Upper lobe of left lung (tissue), 6 donors: ENCODE results near the gene TIGD3. TPM values are rescaled to one million over a fixed set of nuclear protein-coding genes. Genes with fewer than 3 reads are reported as not detected.

Experiments
- ATAC-seq, 2 donors: fragments of 200-7000 bp; cut with Tn5 transposase; one replicate each; pipeline ENCODE4 v1.9.1; 2022; ENCODE audit warnings: mild to moderate bottlenecking in 2 of 2, moderate library complexity in 2 of 2; ENCODE audit not compliant: low FRiP score in 2 of 2
- DNase-seq, 2 donors: peaks; one replicate each; pipeline ENCODE4 v3.0.0-alpha.2; 2019 to 2020
- H3K27ac ChIP-seq, 4 donors: fragments of 200-600 bp; sonication (generic); one replicate each; pipeline ENCODE4 v1.5.1; 2016 to 2019
- H3K27me3 ChIP-seq, 4 donors: fragments of 200-600 bp; sonication (generic); one replicate each; pipeline ENCODE4 v1.5.1; 2017 to 2019
- H3K36me3 ChIP-seq, 4 donors: fragments of 200-600 bp; sonication (generic); one replicate each; pipeline ENCODE4 v1.5.1; 2016 to 2019
- H3K4me1 ChIP-seq, 4 donors: fragments of 200-600 bp; sonication (generic); one replicate each; pipeline ENCODE4 v1.5.1; 2018 to 2019
- H3K4me3 ChIP-seq, 4 donors: fragments of 200-600 bp; sonication (generic); one replicate each; pipeline ENCODE4 v1.5.1; 2017 to 2019; ENCODE audit warnings: mild to moderate bottlenecking in 2 of 4, moderate library complexity in 1 of 4
- H3K9me3 ChIP-seq, 4 donors: fragments of 200-600 bp; sonication (generic); one replicate each; pipeline ENCODE4 v1.5.1; 2018 to 2019
- EP300 ChIP-seq, 4 donors: sonication (generic); formaldehyde crosslinking; IDR thresholded peaks; one replicate each; pipeline ENCODE4 v1.5.1; 2017; ENCODE audit warnings: antibody characterized with exemption in 4 of 4, control low read depth in 2 of 4
- POLR2A ChIP-seq, 4 donors: fragments of 450-650 bp; IDR thresholded peaks; one replicate each; pipeline ENCODE4 v1.5.1; 2016 to 2017; ENCODE audit warnings: antibody characterized with exemption in 4 of 4, mild to moderate bottlenecking in 2 of 4
- POLR2AphosphoS5 ChIP-seq, 2 donors: sonication (generic); formaldehyde crosslinking; IDR thresholded peaks; one replicate each; pipeline ENCODE4 v1.5.1; 2017; ENCODE audit warnings: antibody characterized with exemption in 2 of 2
- WGBS, 2 donors: methylation state at CpG; one replicate each; pipeline ENCODE4 v1.1.5; 2017 to 2018; 5-methylcytosine and 5-hydroxymethylcytosine counted together
- total RNA-seq, 6 donors: library from RNA; depleted of rRNA in 4 of 6; stranded (reverse); fragments of >200 nt in 4 of 6; gene quantifications; one replicate each; pipeline versions ENCODE4 v1.1.0 to v1.2.1, GENCODE V29; 2016 to 2021
- TF ChIP-seq, protein P1 (sequence below), 6 experiments: fragments of 450-650 bp in 4 of 6; fragments of 200-600 bp in 2 of 6; sonication (generic) in 2 of 6; IDR thresholded peaks; one replicate each; pipeline ENCODE4 v1.5.1; 2016 to 2019; ENCODE audit warnings: antibody characterized with exemption in 6 of 6
- donor health status: DM: no; HTN: no; CAD: no; lungs with moderate emphysema.
- donor health status: DM: no; HTN: yes; CAD: no; lungs with severe emphysema.

TIGD3 gene
- total RNA-seq, 6 donors from 2014 or later, result 0.15 to 0.51 (median 0.35) TPM; not detected in 2

- no peaks in the 10 kb centered on the region for H3K27me3 ChIP-seq
- H3K4me3 ChIP-seq, result no peak overlapping the region
- 95 to 100% methylated on average over 2 to 13 of the region's 14 CpGs for WGBS, 2 donors
- H3K4me1 ChIP-seq, result peaks cover 34 to 66% (median 36%) of the 10 kb centered on the region in 4 donors
- ATAC-seq (no peak), DNase-seq (peak in 1 of 2 donors; percentile 71)
- TF ChIP-seq, protein P1, sequence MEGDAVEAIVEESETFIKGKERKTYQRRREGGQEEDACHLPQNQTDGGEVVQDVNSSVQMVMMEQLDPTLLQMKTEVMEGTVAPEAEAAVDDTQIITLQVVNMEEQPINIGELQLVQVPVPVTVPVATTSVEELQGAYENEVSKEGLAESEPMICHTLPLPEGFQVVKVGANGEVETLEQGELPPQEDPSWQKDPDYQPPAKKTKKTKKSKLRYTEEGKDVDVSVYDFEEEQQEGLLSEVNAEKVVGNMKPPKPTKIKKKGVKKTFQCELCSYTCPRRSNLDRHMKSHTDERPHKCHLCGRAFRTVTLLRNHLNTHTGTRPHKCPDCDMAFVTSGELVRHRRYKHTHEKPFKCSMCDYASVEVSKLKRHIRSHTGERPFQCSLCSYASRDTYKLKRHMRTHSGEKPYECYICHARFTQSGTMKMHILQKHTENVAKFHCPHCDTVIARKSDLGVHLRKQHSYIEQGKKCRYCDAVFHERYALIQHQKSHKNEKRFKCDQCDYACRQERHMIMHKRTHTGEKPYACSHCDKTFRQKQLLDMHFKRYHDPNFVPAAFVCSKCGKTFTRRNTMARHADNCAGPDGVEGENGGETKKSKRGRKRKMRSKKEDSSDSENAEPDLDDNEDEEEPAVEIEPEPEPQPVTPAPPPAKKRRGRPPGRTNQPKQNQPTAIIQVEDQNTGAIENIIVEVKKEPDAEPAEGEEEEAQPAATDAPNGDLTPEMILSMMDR (IDR thresholded peaks at IDR 0.05), result no peak
- TF ChIP-seq POLR2AphosphoS5 (IDR thresholded peaks at IDR 0.05), result no peak
- TF ChIP-seq POLR2A (IDR thresholded peaks at IDR 0.05), result no peak
- no peak for TF ChIP-seq EP300 (IDR thresholded peaks at IDR 0.05)
- no peaks in the 10 kb centered on the region for H3K9me3 ChIP-seq
- H3K27ac ChIP-seq, result peak overlapping the region in 2 of 4 donors; percentile 49 to 98
- H3K36me3 ChIP-seq, result no peaks in the 10 kb centered on the region
These were observed 24.5 kb downstream of the TIGD3 start for GRCh38 chr11:65378928-65379638.

- no peaks in the 10 kb centered on the region for H3K36me3 ChIP-seq
- no peak for TF ChIP-seq POLR2A (IDR thresholded peaks at IDR 0.05)
- TF ChIP-seq POLR2AphosphoS5 (IDR thresholded peaks at IDR 0.05), result no peak
- TF ChIP-seq, protein P1 (IDR thresholded peaks at IDR 0.05), result no peak
- no peak for TF ChIP-seq EP300 (IDR thresholded peaks at IDR 0.05)
- no peaks in the 10 kb centered on the region for H3K27me3 ChIP-seq
- H3K9me3 ChIP-seq, result no peaks in the 10 kb centered on the region
- no peak for DNase-seq
- ATAC-seq, result no peak
- peaks cover 42 to 74% (median 44%) of the 10 kb centered on the region in 4 donors for H3K4me1 ChIP-seq
- 89 to 91% methylated on average over 8 to 13 of the region's 13 CpGs for WGBS, 2 donors
- H3K4me3 ChIP-seq, result no peak overlapping the region
- peak overlapping the region; percentile 93 to 99 (median 98) for H3K27ac ChIP-seq
These were observed 25.3 kb downstream of the TIGD3 start for GRCh38 chr11:65379698-65380459.

GRCh38 chr11:65380460-65381119 lies 26.0 kb downstream of the TIGD3 start:
- Histone ChIP-seq H3K27me3 (no peaks in the 10 kb centered on the region), H3K36me3 (no peaks in the 10 kb centered on the region), H3K4me3 (no peak overlapping the region), H3K4me1 (peaks cover 48 to 81% (median 51%) of the 10 kb centered on the region in 4 donors), H3K9me3 (no peaks in the 10 kb centered on the region), H3K27ac (peak overlapping the region; percentile 93 to 99 (median 98))
- 92 to 95% methylated on average over 12 to 16 of the region's 16 CpGs for WGBS, 2 donors
- DNase-seq (peak in 1 of 2 donors; percentile 63), ATAC-seq (no peak)
- TF ChIP-seq POLR2A (IDR thresholded peaks at IDR 0.05), result no peak
- no peak for TF ChIP-seq POLR2AphosphoS5 (IDR thresholded peaks at IDR 0.05)
- TF ChIP-seq, protein P1 (IDR thresholded peaks at IDR 0.05), result no peak
- no peak for TF ChIP-seq EP300 (IDR thresholded peaks at IDR 0.05)

- 0 to 3% methylated on average over 1 to 6 of the region's 6 CpGs for WGBS, 2 donors
- Histone ChIP-seq H3K9me3 (no peaks in the 10 kb centered on the region), H3K36me3 (no peaks in the 10 kb centered on the region), H3K27me3 (no peaks in the 10 kb centered on the region), H3K4me3 (peak overlapping the region; percentile 31 to 56 (median 44)), H3K27ac (peak overlapping the region; percentile 93 to 99 (median 98)), H3K4me1 (peaks cover 54 to 86% (median 58%) of the 10 kb centered on the region in 4 donors)
- ATAC-seq, result peak; percentile 27 to 37
- peak in 1 of 2 donors; percentile 61 for DNase-seq
- no peak for TF ChIP-seq EP300 (IDR thresholded peaks at IDR 0.05)
- no peak for TF ChIP-seq POLR2A (IDR thresholded peaks at IDR 0.05)
- no peak for TF ChIP-seq POLR2AphosphoS5 (IDR thresholded peaks at IDR 0.05)
- TF ChIP-seq, protein P1 (IDR thresholded peaks at IDR 0.05), result no peak
These were observed 27.1 kb downstream of the TIGD3 start for GRCh38 chr11:65381716-65382032.
